ENCODE measurements around the gene ZC3H7A. TPM values are rescaled to one million over a fixed set of nuclear protein-coding genes. Genes with fewer than 3 reads are reported as not detected.
A peak's percentile ranks its signal among the peaks of the same experiment; 100 is the strongest.

ZC3H7A gene
- polyA plus RNA-seq, 1 donor: 50.4 TPM

GRCh38 chr16:11736903-11737302, 60.2 kb downstream of the ZC3H7A start:
- DNase-seq: no peak
- peaks cover 50% of the 10 kb centered on the region for H3K36me3 ChIP-seq (ENCODE audit: control insufficient read depth, insufficient read depth, low read length)
- no peaks in the 10 kb centered on the region for H3K27me3 ChIP-seq (ENCODE audit: control insufficient read depth, insufficient read depth, low read length)
- no peak overlapping the region for H3K4me3 ChIP-seq (ENCODE audit: low read length)
- H3K27ac ChIP-seq (ENCODE audit: low read length): no peak overlapping the region
- peaks cover 4% of the 10 kb centered on the region for H3K4me1 ChIP-seq (ENCODE audit: control insufficient read depth, insufficient read depth, low read length)
- H3K9me3 ChIP-seq (ENCODE audit: control insufficient read depth, low read depth, low read length): no peaks in the 10 kb centered on the region
- WGBS (ENCODE audit: insufficient coverage, low lambda C conversion rate): 100% methylated on average over 2 of the region's 6 CpGs

GRCh38 chr16:11735787-11736186, 61.3 kb downstream of the ZC3H7A start:
- H3K36me3 ChIP-seq (ENCODE audit: control insufficient read depth, insufficient read depth, low read length): peaks cover 61% of the 10 kb centered on the region
- no peak overlapping the region for H3K4me3 ChIP-seq (ENCODE audit: low read length)
- H3K27ac ChIP-seq (ENCODE audit: low read length): no peak overlapping the region
- no peaks in the 10 kb centered on the region for H3K27me3 ChIP-seq (ENCODE audit: control insufficient read depth, insufficient read depth, low read length)
- no peaks in the 10 kb centered on the region for H3K9me3 ChIP-seq (ENCODE audit: control insufficient read depth, low read depth, low read length)
- no CpG with 5 or more reads among the region's 8 CpGs for WGBS (ENCODE audit: insufficient coverage, low lambda C conversion rate)
- H3K4me1 ChIP-seq (ENCODE audit: control insufficient read depth, insufficient read depth, low read length): peaks cover 4% of the 10 kb centered on the region
- DNase-seq: no peak

GRCh38 chr16:11734653-11735043, 62.4 kb downstream of the ZC3H7A start:
- Histone ChIP-seq H3K27me3 (ENCODE audit: control insufficient read depth, insufficient read depth, low read length) (no peaks in the 10 kb centered on the region), H3K27ac (ENCODE audit: low read length) (no peak overlapping the region), H3K9me3 (ENCODE audit: control insufficient read depth, low read depth, low read length) (no peaks in the 10 kb centered on the region), H3K4me1 (ENCODE audit: control insufficient read depth, insufficient read depth, low read length) (no peaks in the 10 kb centered on the region), H3K36me3 (ENCODE audit: control insufficient read depth, insufficient read depth, low read length) (peaks cover 70% of the 10 kb centered on the region), H3K4me3 (ENCODE audit: low read length) (no peak overlapping the region)
- WGBS (ENCODE audit: insufficient coverage, low lambda C conversion rate): no CpG with 5 or more reads among the region's 6 CpGs
- no peak for DNase-seq

GRCh38 chr16:11734025-11734652, 62.9 kb downstream of the ZC3H7A start:
- H3K4me3 ChIP-seq (ENCODE audit: low read length): no peak overlapping the region
- no CpG with 5 or more reads among the region's 3 CpGs for WGBS (ENCODE audit: insufficient coverage, low lambda C conversion rate)
- no peaks in the 10 kb centered on the region for H3K9me3 ChIP-seq (ENCODE audit: control insufficient read depth, low read depth, low read length)
- no peaks in the 10 kb centered on the region for H3K27me3 ChIP-seq (ENCODE audit: control insufficient read depth, insufficient read depth, low read length)
- peaks cover 74% of the 10 kb centered on the region for H3K36me3 ChIP-seq (ENCODE audit: control insufficient read depth, insufficient read depth, low read length)
- no peak for DNase-seq
- no peak overlapping the region for H3K27ac ChIP-seq (ENCODE audit: low read length)
- H3K4me1 ChIP-seq (ENCODE audit: control insufficient read depth, insufficient read depth, low read length): no peaks in the 10 kb centered on the region

GRCh38 chr16:11731222-11731621, 65.8 kb downstream of the ZC3H7A start:
- H3K4me3 ChIP-seq (ENCODE audit: low read length): no peak overlapping the region
- WGBS (ENCODE audit: insufficient coverage, low lambda C conversion rate): no CpG with 5 or more reads among the region's 3 CpGs
- DNase-seq: no peak
- H3K9me3 ChIP-seq (ENCODE audit: control insufficient read depth, low read depth, low read length): no peaks in the 10 kb centered on the region
- no peaks in the 10 kb centered on the region for H3K27me3 ChIP-seq (ENCODE audit: control insufficient read depth, insufficient read depth, low read length)
- H3K4me1 ChIP-seq (ENCODE audit: control insufficient read depth, insufficient read depth, low read length): no peaks in the 10 kb centered on the region
- peaks cover 79% of the 10 kb centered on the region for H3K36me3 ChIP-seq (ENCODE audit: control insufficient read depth, insufficient read depth, low read length)
- no peak overlapping the region for H3K27ac ChIP-seq (ENCODE audit: low read length)

GRCh38 chr16:11729787-11730186, 67.3 kb downstream of the ZC3H7A start:
- H3K27ac ChIP-seq (ENCODE audit: low read length): no peak overlapping the region
- peaks cover 67% of the 10 kb centered on the region for H3K36me3 ChIP-seq (ENCODE audit: control insufficient read depth, insufficient read depth, low read length)
- no peaks in the 10 kb centered on the region for H3K27me3 ChIP-seq (ENCODE audit: control insufficient read depth, insufficient read depth, low read length)
- H3K4me1 ChIP-seq (ENCODE audit: control insufficient read depth, insufficient read depth, low read length): peaks cover 4% of the 10 kb centered on the region
- H3K4me3 ChIP-seq (ENCODE audit: low read length): no peak overlapping the region
- no peaks in the 10 kb centered on the region for H3K9me3 ChIP-seq (ENCODE audit: control insufficient read depth, low read depth, low read length)
- no CpG with 5 or more reads among the region's 3 CpGs for WGBS (ENCODE audit: insufficient coverage, low lambda C conversion rate)
- DNase-seq: no peak

- no peak overlapping the region for H3K4me3 ChIP-seq (ENCODE audit: low read length)
- DNase-seq: no peak
- H3K36me3 ChIP-seq (ENCODE audit: control insufficient read depth, insufficient read depth, low read length): peaks cover 64% of the 10 kb centered on the region
- no CpG with 5 or more reads among the region's 4 CpGs for WGBS (ENCODE audit: insufficient coverage, low lambda C conversion rate)
- H3K9me3 ChIP-seq (ENCODE audit: control insufficient read depth, low read depth, low read length): no peaks in the 10 kb centered on the region
- peaks cover 4% of the 10 kb centered on the region for H3K4me1 ChIP-seq (ENCODE audit: control insufficient read depth, insufficient read depth, low read length)
- H3K27me3 ChIP-seq (ENCODE audit: control insufficient read depth, insufficient read depth, low read length): no peaks in the 10 kb centered on the region
- H3K27ac ChIP-seq (ENCODE audit: low read length): no peak overlapping the region
Observed at GRCh38 chr16:11727796-11728543, 69.1 kb downstream of the ZC3H7A start.

GRCh38 chr16:11726008-11726407, 71.0 kb downstream of the ZC3H7A start:
- no CpG with 5 or more reads among the region's 8 CpGs for WGBS (ENCODE audit: insufficient coverage, low lambda C conversion rate)
- Histone ChIP-seq H3K4me3 (ENCODE audit: low read length) (no peak overlapping the region), H3K27me3 (ENCODE audit: control insufficient read depth, insufficient read depth, low read length) (no peaks in the 10 kb centered on the region), H3K4me1 (ENCODE audit: control insufficient read depth, insufficient read depth, low read length) (peaks cover 4% of the 10 kb centered on the region), H3K27ac (ENCODE audit: low read length) (peak overlapping the region; percentile 12), H3K36me3 (ENCODE audit: control insufficient read depth, insufficient read depth, low read length) (peaks cover 52% of the 10 kb centered on the region), H3K9me3 (ENCODE audit: control insufficient read depth, low read depth, low read length) (no peaks in the 10 kb centered on the region)
- peak; percentile 36 to 62 for DNase-seq

- no CpG with 5 or more reads among the region's 1 CpG for WGBS (ENCODE audit: insufficient coverage, low lambda C conversion rate)
- H3K9me3 ChIP-seq (ENCODE audit: control insufficient read depth, low read depth, low read length): no peaks in the 10 kb centered on the region
- no peak overlapping the region for H3K4me3 ChIP-seq (ENCODE audit: low read length)
- H3K27ac ChIP-seq (ENCODE audit: low read length): peak overlapping the region; percentile 12
- H3K4me1 ChIP-seq (ENCODE audit: control insufficient read depth, insufficient read depth, low read length): peaks cover 4% of the 10 kb centered on the region
- H3K36me3 ChIP-seq (ENCODE audit: control insufficient read depth, insufficient read depth, low read length): peaks cover 52% of the 10 kb centered on the region
- H3K27me3 ChIP-seq (ENCODE audit: control insufficient read depth, insufficient read depth, low read length): no peaks in the 10 kb centered on the region
- no peak for DNase-seq
Observed at GRCh38 chr16:11725457-11725856, 71.6 kb downstream of the ZC3H7A start.

- DNase-seq: no peak
- peaks cover 4% of the 10 kb centered on the region for H3K4me1 ChIP-seq (ENCODE audit: control insufficient read depth, insufficient read depth, low read length)
- H3K27me3 ChIP-seq (ENCODE audit: control insufficient read depth, insufficient read depth, low read length): no peaks in the 10 kb centered on the region
Observed at GRCh38 chr16:11722468-11722808, 74.6 kb downstream of the ZC3H7A start.

More at GRCh38 chr16:11722468-11722808, 74.6 kb downstream of the ZC3H7A start:
- Histone ChIP-seq H3K4me3 (ENCODE audit: low read length) (no peak overlapping the region), H3K36me3 (ENCODE audit: control insufficient read depth, insufficient read depth, low read length) (peaks cover 41% of the 10 kb centered on the region), H3K27ac (ENCODE audit: low read length) (no peak overlapping the region), H3K9me3 (ENCODE audit: control insufficient read depth, low read depth, low read length) (no peaks in the 10 kb centered on the region)
- WGBS (ENCODE audit: insufficient coverage, low lambda C conversion rate): 100% methylated on average over 1 of the region's 3 CpGs
